ENCODE results near the gene PSEN2. TPM values are rescaled to one million over a fixed set of nuclear protein-coding genes. Genes with fewer than 3 reads are reported as not detected.
A peak's percentile ranks its signal among the peaks of the same experiment; 100 is the strongest.

Gene PSEN2
- total and polyA plus RNA-seq, 9 of the 15 experiments (the other 6 are each of a cell fraction or from before 2014, with no cell fraction given): 2.3 to 21.5 (median 13.7) TPM

GRCh38 chr1:226939438-226940028, 69.1 kb downstream of the PSEN2 start (continued):
- peak; percentile 87 for TF ChIP-seq EP400 (IDR thresholded peaks at IDR 0.05)
- TF ChIP-seq SMARCA4 (IDR thresholded peaks at IDR 0.05): no peak
- 0 out of 4 replicates have a peak, but pooled peaks of 1 of the 2 experiments have one; percentile 12 for TF ChIP-seq TBL1XR1 (IDR thresholded peaks at IDR 0.05; ENCODE audit: low read length in 2 of 2)
- TF ChIP-seq PML (IDR thresholded peaks at IDR 0.05; ENCODE audit: low read length): peak; percentile 82; the same call in 1 of the 2 replicates
- peak; percentile 93 for TF ChIP-seq E2F1 (CRISPR knock-in tag; IDR thresholded peaks at IDR 0.05)
- 0 out of 4 replicates have a peak, but pooled peaks of 1 of the 2 experiments have one; percentile 25 for TF ChIP-seq ZMIZ1 (IDR thresholded peaks at IDR 0.05; ENCODE audit: low read depth in 2 of 2, low read length in 2 of 2)
- TF ChIP-seq RBFOX2 (IDR thresholded peaks at IDR 0.05; ENCODE audit: low read depth, low read length): peak; percentile 99
- no peak for TF ChIP-seq HNRNPK (IDR thresholded peaks at IDR 0.05; ENCODE audit: low read depth, low read length, poor library complexity, severe bottlenecking)
- TF ChIP-seq ZNF518B (CRISPR knock-in tag; IDR thresholded peaks at IDR 0.05): no peak
- no peak for TF ChIP-seq SRSF7 (optimal IDR thresholded peaks at IDR 0.05; ENCODE audit: low read depth, low read length)
- 0 out of 2 replicates have a peak, but pooled peaks have one; percentile 31 for TF ChIP-seq GTF2F1 (IDR thresholded peaks at IDR 0.05; ENCODE audit: low read depth, low read length)
- no peak for TF ChIP-seq MYBL2 (IDR thresholded peaks at IDR 0.05; ENCODE audit: low read depth)
- TF ChIP-seq MYBL2 (CRISPR knock-in tag; IDR thresholded peaks at IDR 0.05; ENCODE audit: borderline replicate concordance): no peak
- no peak for TF ChIP-seq PCBP2 (IDR thresholded peaks at IDR 0.05; ENCODE audit: low read depth, low read length, poor library complexity, severe bottlenecking)
- 0 out of 2 replicates have a peak, but pooled peaks have one; percentile 48 for TF ChIP-seq TCF7 (IDR thresholded peaks at IDR 0.05; ENCODE audit: borderline replicate concordance)
- peak; percentile 79 for TF ChIP-seq PHF20 (IDR thresholded peaks at IDR 0.05; ENCODE audit: partially characterized antibody)
- no peak for TF ChIP-seq ZNF354B (CRISPR knock-in tag; IDR thresholded peaks at IDR 0.05)
- TF ChIP-seq GATAD2B (IDR thresholded peaks at IDR 0.05; ENCODE audit: borderline replicate concordance): no peak
- peak; percentile 99 for TF ChIP-seq ZFX (CRISPR knock-in tag; IDR thresholded peaks at IDR 0.05)
